HK-2 (cell line): Measurements from ENCODE around the gene CLDN19.

Experiments
- DNase-seq: peaks from one replicate; pipeline ENCODE4 v3.0.0-alpha.2; 2018; ENCODE audit not compliant: unreplicated experiment

CLDN19 gene

GRCh38 chr1:42700006-42700405 lies 40.0 kb downstream of the CLDN19 start:
- no peak for DNase-seq

GRCh38 chr1:42698081-42698813 lies 41.8 kb downstream of the CLDN19 start:
- DNase-seq, result no peak

- DNase-seq, result no peak
Measured at GRCh38 chr1:42692911-42693310, 47.1 kb downstream of the CLDN19 start.

GRCh38 chr1:42692461-42692860 lies 47.6 kb downstream of the CLDN19 start:
- no peak for DNase-seq

GRCh38 chr1:42691157-42691498 lies 48.9 kb downstream of the CLDN19 start:
- DNase-seq, result no peak

- no peak for DNase-seq
Measured at GRCh38 chr1:42690477-42691156, 49.4 kb downstream of the CLDN19 start.

GRCh38 chr1:42689912-42690311 lies 50.1 kb downstream of the CLDN19 start:
- no peak for DNase-seq

GRCh38 chr1:42686418-42686817 lies 53.6 kb downstream of the CLDN19 start:
- DNase-seq, result no peak

GRCh38 chr1:42684139-42684538 lies 55.9 kb downstream of the CLDN19 start:
- DNase-seq, result no peak
